Lower lobe of right lung (tissue), 2 donors: Measurements from ENCODE around the gene SLC35F2. TPM values are rescaled to one million over a fixed set of nuclear protein-coding genes. Genes with fewer than 3 reads are reported as not detected.

Experiments
- ATAC-seq, 2 donors: fragments of 200-7000 bp; cut with Tn5 transposase; one replicate each; pipeline ENCODE4 v1.9.1; 2020 to 2022; ENCODE audit warnings: mild to moderate bottlenecking in 2 of 2, moderate library complexity in 2 of 2
- DNase-seq: peaks from one replicate; pipeline ENCODE4 v3.0.0-alpha.2; 2020
- H3K27ac ChIP-seq: fragments of 200-600 bp; one replicate; pipeline ENCODE4 v1.8.0; 2022
- H3K27me3 ChIP-seq: fragments of 200-600 bp; one replicate; pipeline ENCODE4 v1.8.0; 2022; ENCODE audit warnings: low read depth
- H3K36me3 ChIP-seq: fragments of 200-600 bp; one replicate; pipeline ENCODE4 v1.8.0; 2022; ENCODE audit warnings: mild to moderate bottlenecking
- H3K4me1 ChIP-seq: fragments of 200-600 bp; one replicate; pipeline ENCODE4 v1.8.0; 2022
- H3K4me3 ChIP-seq: fragments of 200-600 bp; one replicate; pipeline ENCODE4 v1.8.0; 2022; ENCODE audit warnings: mild to moderate bottlenecking
- H3K9me3 ChIP-seq: fragments of 200-600 bp; one replicate; pipeline ENCODE4 v1.8.0; 2022
- CTCF ChIP-seq: fragments of 200-600 bp; IDR thresholded peaks from one replicate; pipeline ENCODE4 v1.8.0; 2022; ENCODE audit warnings: antibody characterized with exemption, mild to moderate bottlenecking
- intact Hi-C: fragments of 100-400 bp; cut with DNase I; formaldehyde crosslinking; loops from one replicate; pipeline ENCODE4 v1.11.0; 2022
- total RNA-seq: library from RNA; stranded (reverse); fragmentation: NEBNext Ultra II Directional; extraction: Animal tissue kit (Norgen Biotek cat#: 25700); gene quantifications from one replicate; pipeline ENCODE4 v1.2.1, GENCODE V29; 2021
- donor health status: DM: no; HTN: yes; CAD: no; lungs with severe emphysema.

The SLC35F2 gene
- total RNA-seq, 1 donor from 2014 or later: 3.9 TPM

- Histone ChIP-seq H3K4me1 (no peaks in the 10 kb centered on the region), H3K27me3 (no peaks in the 10 kb centered on the region), H3K27ac (no peak overlapping the region), H3K36me3 (peaks cover 5% of the 10 kb centered on the region), H3K9me3 (no peaks in the 10 kb centered on the region), H3K4me3 (no peak overlapping the region)
- intact Hi-C loops: no loop called here
- no peak for DNase-seq
- TF ChIP-seq CTCF: no peak
- no peak for ATAC-seq
Measured at GRCh38 chr11:107810875-107811274, 47.7 kb downstream of the SLC35F2 start.

- ATAC-seq: no peak
- Histone ChIP-seq H3K4me3 (no peak overlapping the region), H3K4me1 (no peaks in the 10 kb centered on the region), H3K27me3 (no peaks in the 10 kb centered on the region), H3K27ac (no peak overlapping the region), H3K36me3 (peaks cover 5% of the 10 kb centered on the region), H3K9me3 (no peaks in the 10 kb centered on the region)
- no peak for DNase-seq
- intact Hi-C loops: no loop called here
- no peak for TF ChIP-seq CTCF
Measured at GRCh38 chr11:107808521-107808920, 50.1 kb downstream of the SLC35F2 start.

- Histone ChIP-seq H3K4me3 (no peak overlapping the region), H3K9me3 (no peaks in the 10 kb centered on the region), H3K27me3 (no peaks in the 10 kb centered on the region), H3K36me3 (no peaks in the 10 kb centered on the region), H3K27ac (no peak overlapping the region), H3K4me1 (no peaks in the 10 kb centered on the region)
- intact Hi-C loops: no loop called here
- no peak for TF ChIP-seq CTCF
- DNase-seq (no peak), ATAC-seq (no peak)
Measured at GRCh38 chr11:107804971-107805370, 53.6 kb downstream of the SLC35F2 start.

- no peak for TF ChIP-seq CTCF
- intact Hi-C loops: no loop called here
- Histone ChIP-seq H3K36me3 (no peaks in the 10 kb centered on the region), H3K4me3 (no peak overlapping the region), H3K9me3 (no peaks in the 10 kb centered on the region), H3K4me1 (no peaks in the 10 kb centered on the region), H3K27me3 (no peaks in the 10 kb centered on the region), H3K27ac (no peak overlapping the region)
- DNase-seq (no peak), ATAC-seq (no peak)
Measured at GRCh38 chr11:107804211-107804610, 54.4 kb downstream of the SLC35F2 start.

- Histone ChIP-seq H3K9me3 (no peaks in the 10 kb centered on the region), H3K4me3 (no peak overlapping the region), H3K4me1 (no peaks in the 10 kb centered on the region), H3K27ac (no peak overlapping the region), H3K36me3 (no peaks in the 10 kb centered on the region), H3K27me3 (no peaks in the 10 kb centered on the region)
- intact Hi-C loops: no loop called here
- DNase-seq (no peak), ATAC-seq (no peak)
- TF ChIP-seq CTCF: no peak
Measured at GRCh38 chr11:107801641-107802040, 56.9 kb downstream of the SLC35F2 start.
